Retinal pigment epithelial cell (primary cell): ENCODE results near the gene MAGEA8.

Experiments
- DNase-seq: peaks from one replicate; pipeline ENCODE4 v3.0.0-alpha.2; 2010; ENCODE audit warnings: low read depth
- H3K4me3 ChIP-seq: 2 replicates; pipeline ENCODE4 v1.5.1; 2011; ENCODE audit warnings: mild to moderate bottlenecking, low read length, control low read depth, moderate library complexity
- CTCF ChIP-seq: conservative IDR thresholded peaks from 2 replicates; pipeline ENCODE4 v1.5.1; 2011; ENCODE audit warnings: low read depth, low read length, control low read depth, inconsistent platforms

MAGEA8 gene

GRCh38 chrX:149846789-149847188, 34.2 kb upstream of the MAGEA8 start:
- DNase-seq: no peak
- no peak overlapping the region for H3K4me3 ChIP-seq
- no peak for TF ChIP-seq CTCF

- no peak overlapping the region for H3K4me3 ChIP-seq
- DNase-seq: no peak
- no peak for TF ChIP-seq CTCF
These were observed 32.1 kb upstream of the MAGEA8 start for GRCh38 chrX:149848855-149849254.

GRCh38 chrX:149849787-149850186, 31.2 kb upstream of the MAGEA8 start:
- TF ChIP-seq CTCF: no peak
- no peak overlapping the region for H3K4me3 ChIP-seq
- DNase-seq: no peak

DNA sequence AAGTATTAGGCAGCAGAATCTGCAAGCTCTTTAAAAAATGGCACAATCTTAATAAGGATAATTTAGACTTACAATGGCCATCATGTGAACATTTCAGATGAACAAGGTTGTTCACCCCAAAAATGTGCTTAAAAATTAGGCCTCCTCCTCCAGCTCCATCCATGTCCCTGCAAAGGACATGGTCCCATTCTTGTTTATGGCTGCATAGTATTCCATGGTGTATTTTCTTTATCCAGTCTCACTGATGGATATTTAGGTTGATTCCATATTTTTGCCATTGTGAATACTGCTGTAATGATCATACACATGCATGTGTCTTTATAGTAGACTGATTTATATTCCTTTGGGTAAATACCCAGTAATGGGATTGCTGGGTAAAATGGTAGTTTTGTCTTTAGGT, 29.1 kb upstream of the MAGEA8 start:
- no peak for DNase-seq
- TF ChIP-seq CTCF: no peak
- H3K4me3 ChIP-seq: no peak overlapping the region

- no peak for DNase-seq
- H3K4me3 ChIP-seq: no peak overlapping the region
- no peak for TF ChIP-seq CTCF
These were observed 27.1 kb upstream of the MAGEA8 start for GRCh38 chrX:149853925-149854324.

GRCh38 chrX:149858592-149858991, 22.4 kb upstream of the MAGEA8 start:
- DNase-seq: no peak
- no peak overlapping the region for H3K4me3 ChIP-seq
- no peak for TF ChIP-seq CTCF

GRCh38 chrX:149860445-149860844, 20.5 kb upstream of the MAGEA8 start:
- no peak for DNase-seq
- no peak overlapping the region for H3K4me3 ChIP-seq
- no peak for TF ChIP-seq CTCF
